Liver (tissue), 9 donors: ENCODE results near the gene SCUBE1. TPM values are rescaled to one million over a fixed set of nuclear protein-coding genes. Genes with fewer than 3 reads are reported as not detected.

Source experiments
- DNase-seq: peaks from one replicate; pipeline ENCODE4 v3.0.0-alpha.2; 2017; ENCODE audit warnings: low spot score
- H3K27ac ChIP-seq, 2 donors: one replicate each; pipeline ENCODE4 v1.7.0; 2013; ENCODE audit warnings: inconsistent platforms in 2 of 2, low read length in 2 of 2, control low read depth in 1 of 2, low read depth in 1 of 2, mild to moderate bottlenecking in 1 of 2
- H3K27me3 ChIP-seq, 4 donors: one replicate each; pipeline versions ENCODE4 v1.6.1 to v1.7.0; 2013; ENCODE audit warnings: low read length in 3 of 4, inconsistent platforms in 1 of 4, mild to moderate bottlenecking in 1 of 4, moderate library complexity in 1 of 4; ENCODE audit not compliant: control insufficient read depth in 4 of 4, insufficient read depth in 4 of 4
- H3K36me3 ChIP-seq, 4 donors: one replicate each; pipeline versions ENCODE4 v1.6.1 to v1.7.0; 2013; ENCODE audit warnings: low read length in 3 of 4, mild to moderate bottlenecking in 3 of 4, low read depth in 1 of 4, moderate library complexity in 1 of 4; ENCODE audit not compliant: control insufficient read depth in 4 of 4, insufficient read depth in 3 of 4
- H3K4me1 ChIP-seq, 4 donors: one replicate each; pipeline versions ENCODE4 v1.6.1 to v1.7.0; 2013; ENCODE audit warnings: low read length in 3 of 4, mild to moderate bottlenecking in 3 of 4, moderate library complexity in 1 of 4; ENCODE audit not compliant: control insufficient read depth in 4 of 4, insufficient read depth in 4 of 4
- H3K4me3 ChIP-seq, 3 donors: one replicate each; pipeline versions ENCODE4 v1.6.1 to v1.7.0; 2013; ENCODE audit warnings: low read length in 3 of 3, control low read depth in 1 of 3, low read depth in 1 of 3, mild to moderate bottlenecking in 1 of 3
- H3K9ac ChIP-seq, 2 donors: one replicate each; pipeline ENCODE4 v1.7.0; 2013; ENCODE audit warnings: low read length in 2 of 2, mild to moderate bottlenecking in 2 of 2, moderate library complexity in 2 of 2, control low read depth in 1 of 2, low read depth in 1 of 2
- H3K9me3 ChIP-seq, 4 donors: one replicate each; pipeline versions ENCODE4 v1.6.1 to v1.7.0; 2013; ENCODE audit warnings: low read length in 3 of 4; ENCODE audit not compliant: control insufficient read depth in 4 of 4
- ATF3 ChIP-seq: IDR thresholded peaks from 2 replicates; pipeline ENCODE4 v1.6.1; 2016; ENCODE audit warnings: antibody characterized with exemption
- CTCF ChIP-seq: fragments of 150-350 bp; IDR thresholded peaks from 2 replicates; pipeline ENCODE4 v1.5.1; 2017; ENCODE audit warnings: improper control_type of control experiment, low read depth, low read length; ENCODE audit not compliant: missing input control
- FOXA2 ChIP-seq: IDR thresholded peaks from 2 replicates; pipeline ENCODE4 v1.6.1; 2016; ENCODE audit warnings: antibody characterized with exemption
- HNF4A ChIP-seq, 2 donors: conservative IDR thresholded peaks; 2 replicates each; pipeline ENCODE4 v1.6.1; 2016; ENCODE audit warnings: antibody characterized with exemption in 2 of 2, mild to moderate bottlenecking in 2 of 2
- HNF4G ChIP-seq: IDR thresholded peaks from 2 replicates; pipeline ENCODE4 v1.6.1; 2016; ENCODE audit warnings: antibody characterized with exemption
- JUND ChIP-seq, 2 donors: IDR thresholded peaks; 2 replicates each; pipeline ENCODE4 v1.6.1; 2016; ENCODE audit warnings: antibody characterized with exemption in 2 of 2
- NR2F2 ChIP-seq: IDR thresholded peaks from 2 replicates; pipeline ENCODE4 v1.6.1; 2016; ENCODE audit warnings: antibody characterized with exemption
- REST ChIP-seq: IDR thresholded peaks from 2 replicates; pipeline ENCODE4 v1.6.1; 2016; ENCODE audit warnings: antibody characterized with exemption, mild to moderate bottlenecking
- RXRA ChIP-seq, 2 donors: IDR thresholded peaks; 2 replicates each; pipeline ENCODE4 v1.6.1; 2017 to 2018; ENCODE audit warnings: antibody characterized with exemption in 2 of 2, mild to moderate bottlenecking in 1 of 2
- SP1 ChIP-seq: IDR thresholded peaks from 2 replicates; pipeline ENCODE4 v1.6.1; 2018; ENCODE audit warnings: antibody characterized with exemption, mild to moderate bottlenecking
- ZBTB33 ChIP-seq: IDR thresholded peaks from 2 replicates; pipeline ENCODE4 v1.6.1; 2016; ENCODE audit warnings: antibody characterized with exemption
- WGBS: extraction: QIAGEN DNeasy Blood & Tissue Kit; methylation state at CpG from one replicate; pipeline ENCODE4 v1.1.7; 2013; 5-methylcytosine and 5-hydroxymethylcytosine counted together
- polyA plus RNA-seq, 2 donors: library from polyadenylated mRNA; stranded (reverse) in 1 of 2; unstranded in 1 of 2; fragments of 200-250 nt in 1 of 2; fragments of >200 nt in 1 of 2; fragmentation: Nextera tagmentation in 1 of 2; extraction: Ambion mirVana in 1 of 2; gene quantifications; one replicate each; pipeline versions ENCODE4 v1.2.1 to v1.2.3, GENCODE V29; 2013 to 2015
- total RNA-seq, 2 donors: library from RNA; depleted of rRNA; stranded (reverse); fragments of >200 nt; gene quantifications; one replicate each; pipeline ENCODE4 v1.2.3, GENCODE V29; 2014
- donor health status: healthy.
- donor health status: healthy.
- donor health status: healthy.
- donor health status: healthy.
- donor health status: healthy.

The SCUBE1 gene
- total and polyA plus RNA-seq, 4 donors = 0.07 to 0.46 (median 0.08) TPM; not detected in 1

GRCh38 chr22:43174941-43175531 is 168.1 kb downstream of the SCUBE1 start:
- H3K27ac ChIP-seq = no peak overlapping the region
- no peak overlapping the region for H3K9ac ChIP-seq
- peaks cover 21 to 67% (median 26%) of the 10 kb centered on the region in 4 donors for H3K36me3 ChIP-seq
- WGBS = 92% methylated on average over 9 of the region's 9 CpGs
- no peak overlapping the region for H3K4me3 ChIP-seq
- no peaks in the 10 kb centered on the region for H3K9me3 ChIP-seq
- TF ChIP-seq ATF3 (no peak), CTCF (no peak), HNF4A (conservative IDR thresholded peaks at IDR 0.05) (no peak), HNF4G (no peak), NR2F2 (no peak), JUND (IDR thresholded peaks at IDR 0.05) (no peak), RXRA (IDR thresholded peaks at IDR 0.05) (no peak)
- no peaks in the 10 kb centered on the region for H3K4me1 ChIP-seq
- no peaks in the 10 kb centered on the region for H3K27me3 ChIP-seq
- no peak for DNase-seq

- Histone ChIP-seq H3K4me3 (no peak overlapping the region), H3K9ac (no peak overlapping the region), H3K36me3 (peaks cover 19 to 65% (median 25%) of the 10 kb centered on the region in 4 donors), H3K27ac (no peak overlapping the region), H3K27me3 (no peaks in the 10 kb centered on the region), H3K9me3 (no peaks in the 10 kb centered on the region), H3K4me1 (no peaks in the 10 kb centered on the region)
- no peak for DNase-seq
- 97% methylated on average over 39 of the region's 39 CpGs for WGBS
- TF ChIP-seq HNF4G = no peak
- TF ChIP-seq ZBTB33 = no peak
- TF ChIP-seq FOXA2 = no peak
- TF ChIP-seq NR2F2 = no peak
- no peak for TF ChIP-seq RXRA (IDR thresholded peaks at IDR 0.05)
- no peak for TF ChIP-seq SP1
- TF ChIP-seq REST = no peak
- no peak for TF ChIP-seq ATF3
Observed at GRCh38 chr22:43173976-43174720, 169.0 kb downstream of the SCUBE1 start.
